ENCODE measurements around the gene WDFY4. TPM values are rescaled to one million over a fixed set of nuclear protein-coding genes. Genes with fewer than 3 reads are reported as not detected.

WDFY4 gene
- polyA plus RNA-seq, 1 donor (not counting 4 experiments of a cell fraction or from before 2014, with no cell fraction given): 0.04 TPM

DNA sequence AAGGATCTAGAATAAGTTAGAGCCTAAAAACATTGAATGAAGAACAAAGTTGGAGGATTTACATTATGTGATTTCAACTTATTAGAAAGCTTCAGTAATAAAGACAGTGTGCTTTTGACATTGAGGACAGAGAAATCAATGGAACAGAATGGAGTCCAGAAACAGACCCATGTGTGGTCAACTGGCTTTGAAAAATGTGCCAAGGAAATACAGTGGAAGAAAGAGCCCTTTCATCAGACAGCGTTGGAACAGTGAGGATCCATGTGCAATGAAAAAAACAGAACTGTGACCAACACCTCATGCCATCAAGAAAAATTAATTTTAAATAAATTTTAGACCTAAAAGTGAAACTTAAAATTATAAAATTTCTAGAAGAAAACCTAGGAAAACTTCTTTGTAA, 305.6 kb downstream of the WDFY4 start:
- Histone ChIP-seq H3K9me1 (ENCODE audit: control insufficient read depth, extremely low read depth, insufficient read depth, low read length) (no peaks in the 10 kb centered on the region), H3K9me3 (ENCODE audit: control insufficient read depth, low read depth, low read length) (no peaks in the 10 kb centered on the region), H3K4me2 (ENCODE audit: control insufficient read depth, extremely low read depth, insufficient read depth, low read depth, low read length) (no peak overlapping the region), H3K27me3 (ENCODE audit: control insufficient read depth, extremely low read depth, insufficient read depth, low read length) (no peaks in the 10 kb centered on the region), H3K4me3 (ENCODE audit: control insufficient read depth in 2 of 3, extremely low read depth in 1 of 3, insufficient read depth in 2 of 3, low read depth in 1 of 3, low read length in 3 of 3) (no peak overlapping the region), H2AFZ (ENCODE audit: control insufficient read depth, low read length) (no peak overlapping the region), H3K4me1 (ENCODE audit: control insufficient read depth, extremely low read depth, insufficient read depth, low read length) (no peaks in the 10 kb centered on the region), H4K20me1 (ENCODE audit: control insufficient read depth, extremely low read depth, insufficient read depth, low read length) (no peaks in the 10 kb centered on the region), H3K9ac (ENCODE audit: control insufficient read depth, extremely low read depth, insufficient read depth, low read length) (no peak overlapping the region), H3K36me3 (ENCODE audit: control insufficient read depth in 2 of 2, extremely low read depth in 1 of 2, insufficient read depth in 2 of 2, low read length in 2 of 2) (no peaks in the 10 kb centered on the region), H3K27ac (ENCODE audit: control insufficient read depth, insufficient read depth, low read length) (no peak overlapping the region), H3K79me2 (ENCODE audit: control insufficient read depth, insufficient read depth, low read length) (no peaks in the 10 kb centered on the region)
- TF ChIP-seq, protein P1, sequence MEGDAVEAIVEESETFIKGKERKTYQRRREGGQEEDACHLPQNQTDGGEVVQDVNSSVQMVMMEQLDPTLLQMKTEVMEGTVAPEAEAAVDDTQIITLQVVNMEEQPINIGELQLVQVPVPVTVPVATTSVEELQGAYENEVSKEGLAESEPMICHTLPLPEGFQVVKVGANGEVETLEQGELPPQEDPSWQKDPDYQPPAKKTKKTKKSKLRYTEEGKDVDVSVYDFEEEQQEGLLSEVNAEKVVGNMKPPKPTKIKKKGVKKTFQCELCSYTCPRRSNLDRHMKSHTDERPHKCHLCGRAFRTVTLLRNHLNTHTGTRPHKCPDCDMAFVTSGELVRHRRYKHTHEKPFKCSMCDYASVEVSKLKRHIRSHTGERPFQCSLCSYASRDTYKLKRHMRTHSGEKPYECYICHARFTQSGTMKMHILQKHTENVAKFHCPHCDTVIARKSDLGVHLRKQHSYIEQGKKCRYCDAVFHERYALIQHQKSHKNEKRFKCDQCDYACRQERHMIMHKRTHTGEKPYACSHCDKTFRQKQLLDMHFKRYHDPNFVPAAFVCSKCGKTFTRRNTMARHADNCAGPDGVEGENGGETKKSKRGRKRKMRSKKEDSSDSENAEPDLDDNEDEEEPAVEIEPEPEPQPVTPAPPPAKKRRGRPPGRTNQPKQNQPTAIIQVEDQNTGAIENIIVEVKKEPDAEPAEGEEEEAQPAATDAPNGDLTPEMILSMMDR (optimal IDR thresholded peaks at IDR 0.05 in 1 of 3, IDR thresholded peaks at IDR 0.05 in 1 of 3, conservative IDR thresholded peaks at IDR 0.05 in 1 of 3; ENCODE audit: extremely low read depth in 1 of 3, insufficient read depth in 2 of 3, low read length in 3 of 3): no peak
- no peak for TF ChIP-seq EZH2 (IDR thresholded peaks at IDR 0.05; ENCODE audit: low read length)
- dilution Hi-C loops (cut with MboI; ENCODE audit: extremely low pct_ligation_motif_present, low sequenced_read_pairs): no loop called here
- DNase-seq (ENCODE audit: low read depth, low spot score): no peak
- no peak for FAIRE-seq

DNA sequence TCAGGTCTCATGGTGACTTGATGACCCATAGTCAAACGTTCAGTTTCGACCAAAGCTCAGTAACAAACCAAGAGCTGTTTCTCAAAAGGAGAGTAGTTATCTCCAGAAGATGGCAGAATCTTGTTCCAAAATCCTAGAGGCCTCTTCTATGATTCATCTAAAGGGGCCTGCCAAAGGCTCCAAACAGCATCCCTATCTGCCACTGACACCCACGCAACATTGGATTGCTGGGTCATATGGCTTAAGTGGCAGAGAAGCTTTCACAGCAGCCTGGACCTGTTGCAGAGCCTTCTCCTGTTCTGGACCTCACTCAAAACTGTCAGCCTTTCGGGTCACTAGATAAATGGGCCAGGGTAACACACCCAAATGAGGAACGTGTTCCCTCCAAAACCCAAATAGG, 309.0 kb downstream of the WDFY4 start:
- Histone ChIP-seq H3K27me3 (ENCODE audit: control insufficient read depth, extremely low read depth, insufficient read depth, low read length) (no peaks in the 10 kb centered on the region), H3K27ac (ENCODE audit: control insufficient read depth, insufficient read depth, low read length) (no peak overlapping the region), H3K9me3 (ENCODE audit: control insufficient read depth, low read depth, low read length) (no peaks in the 10 kb centered on the region), H3K4me3 (ENCODE audit: control insufficient read depth in 2 of 3, extremely low read depth in 1 of 3, insufficient read depth in 2 of 3, low read depth in 1 of 3, low read length in 3 of 3) (no peak overlapping the region), H4K20me1 (ENCODE audit: control insufficient read depth, extremely low read depth, insufficient read depth, low read length) (no peaks in the 10 kb centered on the region), H3K79me2 (ENCODE audit: control insufficient read depth, insufficient read depth, low read length) (no peaks in the 10 kb centered on the region), H2AFZ (ENCODE audit: control insufficient read depth, low read length) (no peak overlapping the region), H3K36me3 (ENCODE audit: control insufficient read depth in 2 of 2, extremely low read depth in 1 of 2, insufficient read depth in 2 of 2, low read length in 2 of 2) (no peaks in the 10 kb centered on the region), H3K9ac (ENCODE audit: control insufficient read depth, extremely low read depth, insufficient read depth, low read length) (no peak overlapping the region), H3K4me1 (ENCODE audit: control insufficient read depth, extremely low read depth, insufficient read depth, low read length) (no peaks in the 10 kb centered on the region), H3K4me2 (ENCODE audit: control insufficient read depth, extremely low read depth, insufficient read depth, low read depth, low read length) (no peak overlapping the region), H3K9me1 (ENCODE audit: control insufficient read depth, extremely low read depth, insufficient read depth, low read length) (no peaks in the 10 kb centered on the region)
- TF ChIP-seq, protein P1 (optimal IDR thresholded peaks at IDR 0.05 in 1 of 3, IDR thresholded peaks at IDR 0.05 in 1 of 3, conservative IDR thresholded peaks at IDR 0.05 in 1 of 3; ENCODE audit: extremely low read depth in 1 of 3, insufficient read depth in 2 of 3, low read length in 3 of 3): no peak
- dilution Hi-C loops (cut with MboI; ENCODE audit: extremely low pct_ligation_motif_present, low sequenced_read_pairs): no loop called here
- no peak for DNase-seq (ENCODE audit: low read depth, low spot score)
- no peak for FAIRE-seq

All from keratinocyte (primary cell).